Skeletal muscle tissue (tissue), 4 donors: ENCODE measurements around the gene ZC3H8. TPM values are rescaled to one million over a fixed set of nuclear protein-coding genes. Genes with fewer than 3 reads are reported as not detected.

Experiments
- H3K27ac ChIP-seq: one replicate; pipeline ENCODE4 v1.7.0; 2013; ENCODE audit warnings: mild to moderate bottlenecking, low read depth, low read length, inconsistent platforms
- H3K27me3 ChIP-seq, 3 donors: one replicate each; pipeline ENCODE4 v1.7.0; 2013; ENCODE audit warnings: low read length in 3 of 3; ENCODE audit not compliant: control insufficient read depth in 3 of 3, insufficient read depth in 3 of 3
- H3K36me3 ChIP-seq, 3 donors: one replicate each; pipeline ENCODE4 v1.7.0; 2013; ENCODE audit warnings: low read length in 3 of 3; ENCODE audit not compliant: control insufficient read depth in 3 of 3, insufficient read depth in 3 of 3
- H3K4me1 ChIP-seq, 3 donors: one replicate each; pipeline ENCODE4 v1.7.0; 2013; ENCODE audit warnings: low read length in 3 of 3, mild to moderate bottlenecking in 3 of 3; ENCODE audit not compliant: control insufficient read depth in 3 of 3, insufficient read depth in 3 of 3
- H3K4me3 ChIP-seq, 3 donors: one replicate each; pipeline ENCODE4 v1.7.0; 2013; ENCODE audit warnings: low read length in 3 of 3
- H3K9ac ChIP-seq, 3 donors: one replicate each; pipeline ENCODE4 v1.7.0; 2013; ENCODE audit warnings: low read length in 3 of 3, mild to moderate bottlenecking in 3 of 3, moderate library complexity in 2 of 3, low read depth in 1 of 3
- H3K9me3 ChIP-seq, 3 donors: one replicate each; pipeline ENCODE4 v1.7.0; 2013; ENCODE audit warnings: low read length in 3 of 3; ENCODE audit not compliant: control insufficient read depth in 3 of 3
- total RNA-seq: library from RNA; depleted of rRNA; stranded (reverse); fragments of >200 nt; gene quantifications from one replicate; pipeline ENCODE4 v1.2.3, GENCODE V29; 2014
- donor health status: Osteomylitis.

Gene ZC3H8
- total RNA-seq, 1 donor from 2014 or later = 10.4 TPM

GRCh38 chr2:112201696-112202430, 53.0 kb downstream of the ZC3H8 start:
- H3K27me3 ChIP-seq = no peaks in the 10 kb centered on the region
- H3K9me3 ChIP-seq = peaks cover 0 to 3% (median 0%) of the 10 kb centered on the region in 3 donors
- no peak overlapping the region for H3K9ac ChIP-seq
- no peak overlapping the region for H3K4me3 ChIP-seq
- no peaks in the 10 kb centered on the region for H3K4me1 ChIP-seq
- no peaks in the 10 kb centered on the region for H3K36me3 ChIP-seq
- H3K27ac ChIP-seq = no peak overlapping the region

- no peak overlapping the region for H3K4me3 ChIP-seq
- H3K27ac ChIP-seq = no peak overlapping the region
- H3K9ac ChIP-seq = no peak overlapping the region
- peaks cover 0 to 3% (median 0%) of the 10 kb centered on the region in 3 donors for H3K9me3 ChIP-seq
- H3K27me3 ChIP-seq = no peaks in the 10 kb centered on the region
- no peaks in the 10 kb centered on the region for H3K36me3 ChIP-seq
- H3K4me1 ChIP-seq = no peaks in the 10 kb centered on the region
Measured at GRCh38 chr2:112199188-112199587, 55.7 kb downstream of the ZC3H8 start.

- Histone ChIP-seq H3K4me1 (no peaks in the 10 kb centered on the region), H3K36me3 (no peaks in the 10 kb centered on the region)
Measured at GRCh38 chr2:112198780-112199179, 56.1 kb downstream of the ZC3H8 start.

GRCh38 chr2:112197868-112198267, 57.0 kb downstream of the ZC3H8 start:
- Histone ChIP-seq H3K27me3 (no peaks in the 10 kb centered on the region), H3K4me3 (no peak overlapping the region), H3K9me3 (peaks cover 0 to under 1% (median 0%) of the 10 kb centered on the region in 3 donors), H3K4me1 (no peaks in the 10 kb centered on the region), H3K27ac (no peak overlapping the region), H3K36me3 (no peaks in the 10 kb centered on the region), H3K9ac (no peak overlapping the region)

More at GRCh38 chr2:112198780-112199179, 56.1 kb downstream of the ZC3H8 start:
- Histone ChIP-seq H3K9ac (no peak overlapping the region), H3K27me3 (no peaks in the 10 kb centered on the region), H3K9me3 (peaks cover 0 to 3% (median 0%) of the 10 kb centered on the region in 3 donors), H3K4me3 (no peak overlapping the region), H3K27ac (no peak overlapping the region)

- Histone ChIP-seq H3K4me1 (no peaks in the 10 kb centered on the region), H3K9ac (no peak overlapping the region), H3K27ac (no peak overlapping the region), H3K4me3 (no peak overlapping the region), H3K27me3 (no peaks in the 10 kb centered on the region), H3K9me3 (no peaks in the 10 kb centered on the region), H3K36me3 (no peaks in the 10 kb centered on the region)
Measured at GRCh38 chr2:112195950-112196349, 58.9 kb downstream of the ZC3H8 start.

GRCh38 chr2:112195167-112195766, 59.6 kb downstream of the ZC3H8 start:
- no peaks in the 10 kb centered on the region for H3K27me3 ChIP-seq
- no peak overlapping the region for H3K9ac ChIP-seq
- H3K9me3 ChIP-seq = no peaks in the 10 kb centered on the region
- H3K4me1 ChIP-seq = no peaks in the 10 kb centered on the region
- H3K27ac ChIP-seq = no peak overlapping the region
- H3K4me3 ChIP-seq = no peak overlapping the region
- no peaks in the 10 kb centered on the region for H3K36me3 ChIP-seq

- Histone ChIP-seq H3K9me3 (no peaks in the 10 kb centered on the region), H3K36me3 (no peaks in the 10 kb centered on the region), H3K27ac (no peak overlapping the region), H3K9ac (no peak overlapping the region), H3K4me1 (no peaks in the 10 kb centered on the region), H3K4me3 (no peak overlapping the region), H3K27me3 (no peaks in the 10 kb centered on the region)
Measured at GRCh38 chr2:112194482-112194881, 60.4 kb downstream of the ZC3H8 start.

- no peak overlapping the region for H3K9ac ChIP-seq
- H3K27ac ChIP-seq = no peak overlapping the region
- no peak overlapping the region for H3K4me3 ChIP-seq
- no peaks in the 10 kb centered on the region for H3K9me3 ChIP-seq
- H3K4me1 ChIP-seq = no peaks in the 10 kb centered on the region
- H3K36me3 ChIP-seq = no peaks in the 10 kb centered on the region
- no peaks in the 10 kb centered on the region for H3K27me3 ChIP-seq
Measured at GRCh38 chr2:112194028-112194427, 60.8 kb downstream of the ZC3H8 start.

- Histone ChIP-seq H3K27me3 (no peaks in the 10 kb centered on the region), H3K36me3 (no peaks in the 10 kb centered on the region), H3K4me1 (no peaks in the 10 kb centered on the region), H3K4me3 (no peak overlapping the region), H3K9me3 (no peaks in the 10 kb centered on the region), H3K9ac (no peak overlapping the region), H3K27ac (no peak overlapping the region)
Measured at GRCh38 chr2:112189001-112189556, 65.8 kb downstream of the ZC3H8 start.
